HCT116 (cell line): ENCODE data around the gene TMUB1. TPM values are rescaled to one million over a fixed set of nuclear protein-coding genes. Genes with fewer than 3 reads are reported as not detected.

Source experiments
- ATAC-seq: fragments of 200-7000 bp; cut with Tn5 transposase; 2 replicates; pipeline ENCODE4 v1.9.1; 2020; ENCODE audit warnings: mild to moderate bottlenecking, moderate library complexity
- BruUV-seq: library from RNA; stranded (reverse); fragments of 400-500 nt; replicated peaks from 2 replicates; lab custom pipeline; 2021; lab: Mats Ljungman, UMichigan
- CTCF ChIA-PET: fragments of 300-600 bp; sonication (Branson Sonifier 250); formaldehyde crosslinking; loops from one replicate; lab custom pipeline; 2021; ENCODE audit warnings: antibody characterized with exemption; lab: Charles Lee
- POLR2A ChIA-PET: fragments of 300-600, 350-600 bp; sonication (Branson Sonifier 250); formaldehyde crosslinking; loops from one replicate; lab custom pipeline; 2021; ENCODE audit warnings: antibody characterized with exemption; lab: Charles Lee
- RAD21 ChIA-PET, 2 experiments: fragments of 300-600 bp; sonication (Branson Sonifier 250); formaldehyde crosslinking; loops; one replicate each; lab custom pipeline; 2023; ENCODE audit warnings: low total read pairs in 2 of 2; ENCODE audit not compliant: uncharacterized antibody in 2 of 2, unreplicated experiment in 2 of 2, low non-redundant PET in 1 of 2; lab: Charles Lee
- DNase-seq: peaks from one replicate; pipeline ENCODE4 v3.0.0-alpha.2; 2010; ENCODE audit warnings: low read depth, low spot score
- H2AFZ ChIP-seq: fragments of 200-600 bp; shearing (Covaris generic), sonication (generic); 2 replicates; pipeline ENCODE4 v1.6.1; 2017; ENCODE audit warnings: low read depth, mixed run types, mixed read lengths, antibody characterized with exemption, low read length; ENCODE audit not compliant: poor library complexity, severe bottlenecking
- H3K27ac ChIP-seq: 2 replicates; pipeline ENCODE4 v1.5.1; 2012; ENCODE audit warnings: low read depth, low read length
- H3K27me3 ChIP-seq: fragments of 200-600 bp; sonication (generic); 2 replicates; pipeline ENCODE4 v1.6.1; 2016; ENCODE audit warnings: mixed run types, low read length, mixed read lengths; ENCODE audit not compliant: insufficient read depth
- H3K36me3 ChIP-seq, 2 experiments: fragments of 200-500 bp in 1 of 2; fragments of 200-600 bp in 1 of 2; sonication (Bioruptor generic) in 1 of 2; sonication (generic) in 1 of 2; 2 replicates each; pipeline versions ENCODE4 v1.5.1 to v1.6.1; 2014 to 2016; ENCODE audit warnings: low read length in 2 of 2, inconsistent platforms in 1 of 2, mixed read lengths in 1 of 2, mixed run types in 1 of 2; ENCODE audit not compliant: insufficient read depth in 2 of 2, control insufficient read depth in 1 of 2
- H3K4me1 ChIP-seq, 2 experiments: fragments of 200-600 bp in 1 of 2; sonication (generic) in 1 of 2; 2 replicates each; pipeline versions ENCODE4 v1.5.1 to v1.6.1; 2012 to 2017; ENCODE audit warnings: low read length in 2 of 2, inconsistent platforms in 1 of 2, mild to moderate bottlenecking in 1 of 2, mixed read lengths in 1 of 2, mixed run types in 1 of 2, moderate library complexity in 1 of 2; ENCODE audit not compliant: insufficient read depth in 2 of 2, control insufficient read depth in 1 of 2
- H3K4me2 ChIP-seq: fragments of 200-600 bp; sonication (generic); 2 replicates; pipeline ENCODE4 v1.6.1; 2017; ENCODE audit warnings: mixed run types, low read length, mixed read lengths
- H3K4me3 ChIP-seq, 2 experiments: fragments of 200-600 bp in 1 of 2; sonication (generic) in 1 of 2; replicated peaks in 1 of 2; 2 replicates each; pipeline ENCODE4 v1.5.1; 2011 to 2016; ENCODE audit warnings: low read length in 2 of 2, control low read depth in 1 of 2, low read depth in 1 of 2, mild to moderate bottlenecking in 1 of 2, mixed read lengths in 1 of 2, mixed run types in 1 of 2
- H3K79me2 ChIP-seq: fragments of 200-600 bp; sonication (generic); 2 replicates; pipeline ENCODE4 v1.6.1; 2017; ENCODE audit warnings: mild to moderate bottlenecking, mixed run types, low read length, moderate library complexity, mixed read lengths; ENCODE audit not compliant: insufficient read depth
- H3K9ac ChIP-seq: fragments of 200-600 bp; sonication (generic); 2 replicates; pipeline ENCODE4 v1.6.1; 2016; ENCODE audit warnings: low read length, mixed read lengths
- H3K9me2 ChIP-seq: fragments of 200-600 bp; sonication (generic), shearing (Covaris generic); 2 replicates; pipeline ENCODE4 v1.6.1; 2017; ENCODE audit warnings: mixed run types, mild to moderate bottlenecking, moderate library complexity; ENCODE audit not compliant: insufficient read depth
- H3K9me3 ChIP-seq, 2 experiments: fragments of 200-500 bp in 1 of 2; fragments of 200-600 bp in 1 of 2; sonication (Bioruptor generic) in 1 of 2; sonication (generic) in 1 of 2; 2 replicates each; pipeline ENCODE4 v1.6.1; 2014 to 2017; ENCODE audit warnings: low read length in 2 of 2, mixed read lengths in 2 of 2, inconsistent platforms in 1 of 2, low read depth in 1 of 2, mild to moderate bottlenecking in 1 of 2, mixed run types in 1 of 2, moderate library complexity in 1 of 2; ENCODE audit not compliant: control insufficient read depth in 1 of 2, insufficient read depth in 1 of 2
- H4K20me1 ChIP-seq: fragments of 200-600 bp; sonication (generic), shearing (Covaris generic); 2 replicates; pipeline ENCODE4 v1.6.1; 2017; ENCODE audit warnings: mixed run types, mild to moderate bottlenecking, moderate library complexity; ENCODE audit not compliant: insufficient read depth
- CEBPB ChIP-seq: IDR thresholded peaks from 2 replicates; pipeline ENCODE4 v1.6.1; 2012; ENCODE audit warnings: low read depth
- EGR1 ChIP-seq: IDR thresholded peaks from 2 replicates; pipeline ENCODE4 v1.6.1; 2012; ENCODE audit warnings: low read depth
- EZH2phosphoT487 ChIP-seq: fragments of 200-600 bp; IDR thresholded peaks from 2 replicates; pipeline ENCODE4 v1.6.1; 2018; ENCODE audit warnings: antibody characterized with exemption, borderline replicate concordance
- FOSL1 ChIP-seq: IDR thresholded peaks from 2 replicates; pipeline ENCODE4 v1.6.1; 2012; ENCODE audit warnings: low read depth
- SIN3A ChIP-seq: IDR thresholded peaks from 2 replicates; pipeline ENCODE4 v1.6.1; 2012; ENCODE audit warnings: low read depth
- SP1 ChIP-seq: IDR thresholded peaks from 2 replicates; pipeline ENCODE4 v1.6.1; 2012; ENCODE audit warnings: low read depth
- YY1 ChIP-seq: IDR thresholded peaks from 2 replicates; pipeline ENCODE4 v1.6.1; 2011; ENCODE audit warnings: low read length, low read depth, moderate library complexity, mild to moderate bottlenecking; ENCODE audit not compliant: insufficient replicate concordance; ENCODE audit errors: extremely low read depth
- ZFX ChIP-seq: fragments of 450-650 bp; IDR thresholded peaks from 2 replicates; pipeline ENCODE4 v1.6.1; 2017
- intact Hi-C: fragments of 100-400 bp; cut with micrococcal nuclease; formaldehyde crosslinking; loops from 2 replicates; pipeline ENCODE4 v1.10.0; 2022
- total RNA-seq: library from RNA; stranded (reverse); gene quantifications from one replicate; pipeline ENCODE4 v1.2.1, GENCODE V29; 2021; ENCODE audit not compliant: unreplicated experiment
- TF ChIP-seq, protein P1 (sequence below): IDR thresholded peaks from 2 replicates; pipeline ENCODE4 v1.6.1; 2012
- TF ChIP-seq, protein P2 (sequence below), 3 experiments: fragments of 200-600 bp in 1 of 3; sonication (generic) in 1 of 3; IDR thresholded peaks in 2 of 3; conservative IDR thresholded peaks in 1 of 3; 2 replicates each; pipeline ENCODE4 v1.5.1; 2012 to 2017; ENCODE audit warnings: low read depth in 2 of 3, low read length in 2 of 3, antibody characterized with exemption in 1 of 3, borderline replicate concordance in 1 of 3, control low read depth in 1 of 3, mild to moderate bottlenecking in 1 of 3, mixed read lengths in 1 of 3, mixed run types in 1 of 3, moderate library complexity in 1 of 3; ENCODE audit not compliant: insufficient read depth in 1 of 3
- TF ChIP-seq, protein P3 (sequence below): IDR thresholded peaks from 2 replicates; pipeline ENCODE4 v1.6.1; 2012; ENCODE audit warnings: low read depth
- TF ChIP-seq, protein P4 (sequence below): IDR thresholded peaks from 2 replicates; pipeline ENCODE4 v1.6.1; 2012

TMUB1 gene
- total RNA-seq, 1 experiment from 2014 or later, result 75.8 TPM

DNA sequence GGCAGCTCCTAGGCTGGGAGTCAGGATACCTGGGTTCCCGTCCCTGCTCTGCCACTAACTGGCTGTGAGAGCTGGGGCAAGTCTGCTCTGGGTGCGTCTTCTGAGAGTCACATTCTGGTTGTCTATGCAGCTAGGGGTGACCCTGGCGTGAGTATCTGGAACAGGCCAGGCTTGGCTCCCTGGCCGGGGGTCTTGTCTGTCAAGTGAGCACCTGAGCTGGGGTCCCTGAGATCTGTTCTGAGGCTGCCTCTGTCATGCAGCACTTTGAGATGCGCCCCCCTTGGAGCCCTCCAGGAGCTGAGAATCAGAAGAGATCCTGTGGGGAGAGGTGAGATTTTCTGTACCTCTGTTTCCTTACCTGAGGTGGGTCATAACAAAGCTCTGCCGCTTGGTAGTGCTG is 10.5 kb upstream of the TMUB1 start:
- RAD21 ChIA-PET, result no interaction called here
- no TSS peak for BruUV-seq
- TF ChIP-seq YY1, result no peak
- no peak for TF ChIP-seq CEBPB
- no peak for TF ChIP-seq FOSL1
- no peak for TF ChIP-seq EZH2phosphoT487
- TF ChIP-seq, protein P1, sequence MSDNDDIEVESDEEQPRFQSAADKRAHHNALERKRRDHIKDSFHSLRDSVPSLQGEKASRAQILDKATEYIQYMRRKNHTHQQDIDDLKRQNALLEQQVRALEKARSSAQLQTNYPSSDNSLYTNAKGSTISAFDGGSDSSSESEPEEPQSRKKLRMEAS, result no peak
- no peak for TF ChIP-seq SP1
- TF ChIP-seq ZFX, result no peak
- TF ChIP-seq, protein P2, sequence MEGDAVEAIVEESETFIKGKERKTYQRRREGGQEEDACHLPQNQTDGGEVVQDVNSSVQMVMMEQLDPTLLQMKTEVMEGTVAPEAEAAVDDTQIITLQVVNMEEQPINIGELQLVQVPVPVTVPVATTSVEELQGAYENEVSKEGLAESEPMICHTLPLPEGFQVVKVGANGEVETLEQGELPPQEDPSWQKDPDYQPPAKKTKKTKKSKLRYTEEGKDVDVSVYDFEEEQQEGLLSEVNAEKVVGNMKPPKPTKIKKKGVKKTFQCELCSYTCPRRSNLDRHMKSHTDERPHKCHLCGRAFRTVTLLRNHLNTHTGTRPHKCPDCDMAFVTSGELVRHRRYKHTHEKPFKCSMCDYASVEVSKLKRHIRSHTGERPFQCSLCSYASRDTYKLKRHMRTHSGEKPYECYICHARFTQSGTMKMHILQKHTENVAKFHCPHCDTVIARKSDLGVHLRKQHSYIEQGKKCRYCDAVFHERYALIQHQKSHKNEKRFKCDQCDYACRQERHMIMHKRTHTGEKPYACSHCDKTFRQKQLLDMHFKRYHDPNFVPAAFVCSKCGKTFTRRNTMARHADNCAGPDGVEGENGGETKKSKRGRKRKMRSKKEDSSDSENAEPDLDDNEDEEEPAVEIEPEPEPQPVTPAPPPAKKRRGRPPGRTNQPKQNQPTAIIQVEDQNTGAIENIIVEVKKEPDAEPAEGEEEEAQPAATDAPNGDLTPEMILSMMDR (IDR thresholded peaks at IDR 0.05 in 2 of 3, conservative IDR thresholded peaks at IDR 0.05 in 1 of 3; ENCODE audit: borderline replicate concordance in 1 of 3, insufficient read depth in 1 of 3, low read depth in 2 of 3, low read length in 2 of 3), result no peak
- no peaks in the 10 kb centered on the region for H3K27me3 ChIP-seq
- no peak overlapping the region for H3K4me2 ChIP-seq
- no peak overlapping the region for H2AFZ ChIP-seq
- H4K20me1 ChIP-seq, result no peaks in the 10 kb centered on the region; the same call in 1 of the 2 replicates
- H3K36me3 ChIP-seq, result peaks cover 0 to 24% of the 10 kb centered on the region in 2 experiments; a peak in 1 of 4 replicates
- CTCF ChIA-PET, result no interaction called here
- no peak overlapping the region for H3K27ac ChIP-seq
- H3K9me2 ChIP-seq, result no peaks in the 10 kb centered on the region
- H3K4me3 ChIP-seq, result no peak overlapping the region
- H3K79me2 ChIP-seq, result peaks cover 100% of the 10 kb centered on the region
- ATAC-seq (no peak), DNase-seq (no peak)
- POLR2A ChIA-PET, result interaction anchor here (1.7 kb wide), 1 partner anchor 16 kb away, joined by 4 read pairs; no protein-coding TSS in a partner anchor
- H3K9me3 ChIP-seq, result no peaks in the 10 kb centered on the region
- no peaks in the 10 kb centered on the region; a peak in 1 of 4 replicates for H3K4me1 ChIP-seq
- intact Hi-C loops, result no loop called here
- no peak overlapping the region for H3K9ac ChIP-seq

DNA sequence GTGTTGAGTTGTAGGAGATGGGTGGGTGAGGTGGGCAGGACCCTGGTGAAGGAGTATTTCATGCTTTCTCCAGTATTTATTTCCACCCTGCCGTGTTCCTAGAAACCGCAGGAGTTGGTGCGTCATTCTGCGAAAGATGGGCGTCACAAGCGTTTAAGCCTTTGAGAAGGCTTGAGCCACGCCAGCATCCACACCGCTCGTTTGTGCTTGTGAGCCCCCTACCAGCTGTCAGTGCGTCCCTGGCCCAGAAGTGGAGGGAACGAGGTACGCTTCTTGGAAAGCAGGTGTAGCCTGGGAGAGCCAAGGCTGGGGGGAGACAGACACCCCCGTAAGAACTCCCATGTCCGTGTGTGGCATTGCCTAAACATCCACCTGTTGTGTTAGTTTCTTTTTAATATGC is 8.7 kb upstream of the TMUB1 start:
- no TSS peak for BruUV-seq
- POLR2A ChIA-PET, result no interaction called here
- TF ChIP-seq, protein P3, sequence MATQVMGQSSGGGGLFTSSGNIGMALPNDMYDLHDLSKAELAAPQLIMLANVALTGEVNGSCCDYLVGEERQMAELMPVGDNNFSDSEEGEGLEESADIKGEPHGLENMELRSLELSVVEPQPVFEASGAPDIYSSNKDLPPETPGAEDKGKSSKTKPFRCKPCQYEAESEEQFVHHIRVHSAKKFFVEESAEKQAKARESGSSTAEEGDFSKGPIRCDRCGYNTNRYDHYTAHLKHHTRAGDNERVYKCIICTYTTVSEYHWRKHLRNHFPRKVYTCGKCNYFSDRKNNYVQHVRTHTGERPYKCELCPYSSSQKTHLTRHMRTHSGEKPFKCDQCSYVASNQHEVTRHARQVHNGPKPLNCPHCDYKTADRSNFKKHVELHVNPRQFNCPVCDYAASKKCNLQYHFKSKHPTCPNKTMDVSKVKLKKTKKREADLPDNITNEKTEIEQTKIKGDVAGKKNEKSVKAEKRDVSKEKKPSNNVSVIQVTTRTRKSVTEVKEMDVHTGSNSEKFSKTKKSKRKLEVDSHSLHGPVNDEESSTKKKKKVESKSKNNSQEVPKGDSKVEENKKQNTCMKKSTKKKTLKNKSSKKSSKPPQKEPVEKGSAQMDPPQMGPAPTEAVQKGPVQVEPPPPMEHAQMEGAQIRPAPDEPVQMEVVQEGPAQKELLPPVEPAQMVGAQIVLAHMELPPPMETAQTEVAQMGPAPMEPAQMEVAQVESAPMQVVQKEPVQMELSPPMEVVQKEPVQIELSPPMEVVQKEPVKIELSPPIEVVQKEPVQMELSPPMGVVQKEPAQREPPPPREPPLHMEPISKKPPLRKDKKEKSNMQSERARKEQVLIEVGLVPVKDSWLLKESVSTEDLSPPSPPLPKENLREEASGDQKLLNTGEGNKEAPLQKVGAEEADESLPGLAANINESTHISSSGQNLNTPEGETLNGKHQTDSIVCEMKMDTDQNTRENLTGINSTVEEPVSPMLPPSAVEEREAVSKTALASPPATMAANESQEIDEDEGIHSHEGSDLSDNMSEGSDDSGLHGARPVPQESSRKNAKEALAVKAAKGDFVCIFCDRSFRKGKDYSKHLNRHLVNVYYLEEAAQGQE, result no peak
- no peak for TF ChIP-seq SIN3A
- no peak for TF ChIP-seq EGR1
- TF ChIP-seq, protein P2 (IDR thresholded peaks at IDR 0.05 in 2 of 3, conservative IDR thresholded peaks at IDR 0.05 in 1 of 3; ENCODE audit: borderline replicate concordance in 1 of 3, insufficient read depth in 1 of 3, low read depth in 2 of 3, low read length in 2 of 3), result no peak
- TF ChIP-seq, protein P4, sequence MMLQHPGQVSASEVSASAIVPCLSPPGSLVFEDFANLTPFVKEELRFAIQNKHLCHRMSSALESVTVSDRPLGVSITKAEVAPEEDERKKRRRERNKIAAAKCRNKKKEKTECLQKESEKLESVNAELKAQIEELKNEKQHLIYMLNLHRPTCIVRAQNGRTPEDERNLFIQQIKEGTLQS, result no peak

More for the DNA sequence above, 8.7 kb upstream of the TMUB1 start:
- CTCF ChIA-PET, result no interaction called here
- Histone ChIP-seq H3K9me2 (no peaks in the 10 kb centered on the region), H3K36me3 (peaks cover 0 to 24% of the 10 kb centered on the region in 2 experiments; a peak in 1 of 4 replicates), H3K4me1 (peaks cover 5 to 10% of the 10 kb centered on the region in 2 experiments; a peak in 3 of 4 replicates), H3K9ac (no peak overlapping the region), H3K27ac (no peak overlapping the region), H3K9me3 (no peaks in the 10 kb centered on the region), H3K4me3 (no peak overlapping the region), H3K4me2 (no peak overlapping the region), H3K79me2 (peaks cover 100% of the 10 kb centered on the region), H2AFZ (no peak overlapping the region), H3K27me3 (no peaks in the 10 kb centered on the region), H4K20me1 (no peaks in the 10 kb centered on the region; the same call in 1 of the 2 replicates)
- ATAC-seq, result no peak
- no peak for DNase-seq
- intact Hi-C loops, result no loop called here
- RAD21 ChIA-PET, result no interaction called here
